ENCODE measurements around the gene MAP3K5. TPM values are rescaled to one million over a fixed set of nuclear protein-coding genes. Genes with fewer than 3 reads are reported as not detected.

MAP3K5 gene
- total and polyA plus RNA-seq, 7 experiments from 2014 or later, result 2.6 to 32.5 (median 13.4) TPM

DNA sequence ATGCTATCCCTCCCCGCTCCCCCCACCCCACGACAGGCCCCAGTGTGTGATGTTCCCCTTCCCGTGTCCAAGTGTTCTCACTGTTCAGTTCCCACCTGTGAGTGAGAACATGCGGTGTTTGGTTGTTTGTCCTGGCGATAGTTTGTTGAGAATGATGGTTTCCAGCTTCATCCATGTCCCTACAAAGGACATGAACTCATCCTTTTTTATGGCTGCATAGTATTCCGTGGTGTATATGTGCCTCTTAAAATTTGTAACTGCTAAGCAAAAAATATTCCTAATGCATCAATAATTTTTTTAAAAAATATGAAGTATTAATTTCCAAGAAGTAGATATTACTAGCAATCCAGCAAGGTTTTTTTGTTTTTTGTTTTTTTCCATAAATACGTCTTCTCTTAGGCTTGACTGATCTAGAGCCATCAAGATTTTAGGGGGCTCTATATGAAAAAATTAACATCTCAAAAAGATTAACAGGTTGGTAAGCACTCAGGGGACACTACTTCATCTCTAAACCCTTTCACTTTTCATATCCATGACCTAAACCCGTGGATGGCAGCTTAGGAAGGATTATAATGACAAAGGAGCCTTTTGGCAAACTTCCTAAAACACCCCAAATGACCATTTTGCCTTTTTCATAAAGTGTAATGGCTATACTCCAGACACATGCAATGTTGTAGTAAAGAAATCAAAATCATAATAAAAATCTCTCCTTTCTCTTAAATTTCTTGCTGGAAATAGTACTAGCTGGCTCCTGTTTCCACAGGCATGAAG, 256.2 kb downstream of the MAP3K5 start:
- no peak for DNase-seq
- H3K4me3 ChIP-seq (ENCODE audit: low read length), result no peak overlapping the region
- Mint-ChIP-seq H3K27me3 (peaks cover 0 to 36% (median 6%) of the 10 kb centered on the region in 5 donors), H3K4me1 (peaks cover 0 to 3% (median 0%) of the 10 kb centered on the region in 7 donors), H3K9me3 (peaks cover 0 to 4% (median 1%) of the 10 kb centered on the region in 11 donors), H3K27ac (no peak overlapping the region), H3K4me3 (no peak overlapping the region), H3K36me3 (peaks cover 0 to 2% (median 0%) of the 10 kb centered on the region in 5 donors)
- no peak for ATAC-seq
- intact Hi-C loops (cut with micrococcal nuclease), result no loop called here
- no peaks in the 10 kb centered on the region for H3K36me3 ChIP-seq (ENCODE audit: control insufficient read depth in 2 of 3, insufficient read depth in 3 of 3, low read length in 3 of 3)
- H3K27me3 ChIP-seq (ENCODE audit: control insufficient read depth in 2 of 2, insufficient read depth in 2 of 2, low read length in 2 of 2), result no peaks in the 10 kb centered on the region
- CTCF ChIA-PET, result no interaction called here
- no peaks in the 10 kb centered on the region for H3K9me3 ChIP-seq (ENCODE audit: control insufficient read depth in 2 of 3, low read length in 3 of 3)
- POLR2A ChIA-PET, result no interaction called here
- H3K4me1 ChIP-seq (ENCODE audit: control insufficient read depth in 2 of 2, insufficient read depth in 2 of 2, low read length in 2 of 2), result no peaks in the 10 kb centered on the region
- H3K27ac ChIP-seq (ENCODE audit: low read depth, low read length), result no peak overlapping the region

DNA sequence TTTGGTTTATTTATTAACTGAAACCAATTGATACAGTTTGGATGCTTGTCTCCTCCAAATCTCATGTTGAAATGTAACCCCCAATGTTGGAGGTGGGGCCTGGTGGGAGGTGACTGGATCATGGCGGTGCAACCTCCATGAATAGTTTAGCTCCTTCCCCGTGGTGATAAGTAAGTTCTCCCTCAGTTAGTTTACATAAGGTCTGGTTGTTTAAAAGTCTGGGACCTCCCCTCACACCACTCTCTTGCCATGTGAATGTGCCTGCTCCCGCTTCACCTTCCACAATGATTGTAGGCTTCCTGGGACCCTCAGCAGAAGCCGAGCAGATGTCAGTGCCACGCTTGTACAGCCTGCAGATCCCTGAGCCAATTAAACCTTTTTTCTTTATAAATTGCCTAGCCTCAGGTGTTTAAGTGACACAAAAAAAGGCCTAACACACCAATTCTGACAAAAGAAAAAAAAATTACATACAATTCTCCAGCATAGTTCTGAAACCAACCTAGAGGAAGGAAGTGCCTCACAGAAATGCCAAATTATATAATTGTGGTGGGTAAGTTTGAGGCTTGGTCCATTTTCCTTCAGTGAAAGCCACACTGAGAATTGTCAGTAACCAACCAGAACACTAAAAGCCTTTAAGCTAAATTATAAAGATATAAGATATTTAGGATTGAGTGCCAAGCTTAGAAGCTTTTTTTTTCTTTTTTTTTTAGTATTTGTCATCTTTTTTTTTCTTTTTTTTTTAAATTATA, 257.1 kb downstream of the MAP3K5 start:
- Mint-ChIP-seq H3K36me3 (peaks cover 0 to 2% (median 0%) of the 10 kb centered on the region in 5 donors), H3K9me3 (peaks cover 0 to 4% (median 1%) of the 10 kb centered on the region in 11 donors), H3K27me3 (peaks cover 0 to 32% (median 6%) of the 10 kb centered on the region in 5 donors), H3K27ac (no peak overlapping the region), H3K4me3 (no peak overlapping the region), H3K4me1 (peaks cover 0 to 3% (median 0%) of the 10 kb centered on the region in 7 donors)
- ATAC-seq, result no peak
- no peaks in the 10 kb centered on the region for H3K27me3 ChIP-seq (ENCODE audit: control insufficient read depth in 2 of 2, insufficient read depth in 2 of 2, low read length in 2 of 2)
- H3K27ac ChIP-seq (ENCODE audit: low read depth, low read length), result no peak overlapping the region
- no peaks in the 10 kb centered on the region for H3K36me3 ChIP-seq (ENCODE audit: control insufficient read depth in 2 of 3, insufficient read depth in 3 of 3, low read length in 3 of 3)
- DNase-seq, result no peak
- intact Hi-C loops (cut with micrococcal nuclease), result no loop called here
- no peaks in the 10 kb centered on the region for H3K9me3 ChIP-seq (ENCODE audit: control insufficient read depth in 2 of 3, low read length in 3 of 3)
- ChIA-PET CTCF (no interaction called here), POLR2A (no interaction called here)
- no peak overlapping the region for H3K4me3 ChIP-seq (ENCODE audit: low read length)
- no peaks in the 10 kb centered on the region for H3K4me1 ChIP-seq (ENCODE audit: control insufficient read depth in 2 of 2, insufficient read depth in 2 of 2, low read length in 2 of 2)

GRCh38 chr6:136534268-136534667, 258.0 kb downstream of the MAP3K5 start:
- no peak overlapping the region for H3K4me3 Mint-ChIP-seq
- ChIA-PET CTCF (no interaction called here), POLR2A (no interaction called here)
- H3K27me3 Mint-ChIP-seq, result peaks cover 0 to 26% (median 2%) of the 10 kb centered on the region in 5 donors
- H3K36me3 Mint-ChIP-seq, result peaks cover 0 to 2% (median 0%) of the 10 kb centered on the region in 5 donors
- H3K4me1 Mint-ChIP-seq, result peaks cover 0 to 3% (median 0%) of the 10 kb centered on the region in 7 donors
- Histone ChIP-seq H3K27ac (ENCODE audit: low read depth, low read length) (no peak overlapping the region), H3K27me3 (ENCODE audit: control insufficient read depth in 2 of 2, insufficient read depth in 2 of 2, low read length in 2 of 2) (no peaks in the 10 kb centered on the region), H3K9me3 (ENCODE audit: control insufficient read depth in 2 of 3, low read length in 3 of 3) (no peaks in the 10 kb centered on the region), H3K4me3 (ENCODE audit: low read length) (no peak overlapping the region), H3K36me3 (ENCODE audit: control insufficient read depth in 2 of 3, insufficient read depth in 3 of 3, low read length in 3 of 3) (no peaks in the 10 kb centered on the region), H3K4me1 (ENCODE audit: control insufficient read depth in 2 of 2, insufficient read depth in 2 of 2, low read length in 2 of 2) (no peaks in the 10 kb centered on the region)
- H3K27ac Mint-ChIP-seq, result no peak overlapping the region
- ATAC-seq (no peak), DNase-seq (no peak)
- H3K9me3 Mint-ChIP-seq, result peaks cover 0 to 4% (median 1%) of the 10 kb centered on the region in 11 donors
- intact Hi-C loops (cut with micrococcal nuclease), result no loop called here

GRCh38 chr6:136533487-136533886, 258.8 kb downstream of the MAP3K5 start:
- Histone ChIP-seq H3K4me1 (ENCODE audit: control insufficient read depth in 2 of 2, insufficient read depth in 2 of 2, low read length in 2 of 2) (no peaks in the 10 kb centered on the region), H3K27ac (ENCODE audit: low read depth, low read length) (no peak overlapping the region), H3K27me3 (ENCODE audit: control insufficient read depth in 2 of 2, insufficient read depth in 2 of 2, low read length in 2 of 2) (no peaks in the 10 kb centered on the region), H3K4me3 (ENCODE audit: low read length) (no peak overlapping the region), H3K9me3 (ENCODE audit: control insufficient read depth in 2 of 3, low read length in 3 of 3) (no peaks in the 10 kb centered on the region), H3K36me3 (ENCODE audit: control insufficient read depth in 2 of 3, insufficient read depth in 3 of 3, low read length in 3 of 3) (no peaks in the 10 kb centered on the region)
- Mint-ChIP-seq H3K4me3 (no peak overlapping the region), H3K27ac (no peak overlapping the region), H3K4me1 (peaks cover 0 to 3% (median 0%) of the 10 kb centered on the region in 7 donors), H3K9me3 (peaks cover 0 to 4% (median 1%) of the 10 kb centered on the region in 11 donors), H3K36me3 (peaks cover 0 to 2% (median 0%) of the 10 kb centered on the region in 5 donors), H3K27me3 (peaks cover 0 to 21% (median 2%) of the 10 kb centered on the region in 5 donors)
- POLR2A ChIA-PET, result no interaction called here
- DNase-seq, result no peak
- no peak for ATAC-seq
- intact Hi-C loops (cut with micrococcal nuclease), result no loop called here
- CTCF ChIA-PET, result no interaction called here

GRCh38 chr6:136532030-136532429, 260.2 kb downstream of the MAP3K5 start:
- Histone ChIP-seq H3K27me3 (ENCODE audit: control insufficient read depth in 2 of 2, insufficient read depth in 2 of 2, low read length in 2 of 2) (no peaks in the 10 kb centered on the region), H3K4me3 (ENCODE audit: low read length) (no peak overlapping the region), H3K36me3 (ENCODE audit: control insufficient read depth in 2 of 3, insufficient read depth in 3 of 3, low read length in 3 of 3) (no peaks in the 10 kb centered on the region), H3K4me1 (ENCODE audit: control insufficient read depth in 2 of 2, insufficient read depth in 2 of 2, low read length in 2 of 2) (no peaks in the 10 kb centered on the region), H3K9me3 (ENCODE audit: control insufficient read depth in 2 of 3, low read length in 3 of 3) (no peaks in the 10 kb centered on the region), H3K27ac (ENCODE audit: low read depth, low read length) (no peak overlapping the region)
- POLR2A ChIA-PET, result no interaction called here
- DNase-seq (no peak), ATAC-seq (no peak)
- intact Hi-C loops (cut with micrococcal nuclease), result no loop called here
- CTCF ChIA-PET, result no interaction called here
- peaks cover 0 to 4% (median 1%) of the 10 kb centered on the region in 11 donors for H3K9me3 Mint-ChIP-seq
- peaks cover 0 to 6% (median 2%) of the 10 kb centered on the region in 7 donors for H3K4me1 Mint-ChIP-seq
- no peak overlapping the region for H3K27ac Mint-ChIP-seq
- H3K27me3 Mint-ChIP-seq, result peaks cover 0 to 21% (median 11%) of the 10 kb centered on the region in 5 donors
- no peak overlapping the region for H3K4me3 Mint-ChIP-seq
- peaks cover 0 to 2% (median 0%) of the 10 kb centered on the region in 5 donors for H3K36me3 Mint-ChIP-seq

GRCh38 chr6:136529710-136530109, 262.6 kb downstream of the MAP3K5 start:
- CTCF ChIA-PET, result no interaction called here
- H3K4me1 ChIP-seq (ENCODE audit: control insufficient read depth in 2 of 2, insufficient read depth in 2 of 2, low read length in 2 of 2), result peaks cover 0 to 9% of the 10 kb centered on the region in 2 donors
- H3K9me3 ChIP-seq (ENCODE audit: control insufficient read depth in 2 of 3, low read length in 3 of 3), result no peaks in the 10 kb centered on the region
- H3K9me3 Mint-ChIP-seq, result no peaks in the 10 kb centered on the region
- no peaks in the 10 kb centered on the region for H3K36me3 ChIP-seq (ENCODE audit: control insufficient read depth in 2 of 3, insufficient read depth in 3 of 3, low read length in 3 of 3)
- no peak overlapping the region for H3K4me3 Mint-ChIP-seq
- no peak overlapping the region for H3K27ac ChIP-seq (ENCODE audit: low read depth, low read length)
- intact Hi-C loops (cut with micrococcal nuclease), result no loop called here
- DNase-seq (no peak), ATAC-seq (no peak)
- H3K27me3 ChIP-seq (ENCODE audit: control insufficient read depth in 2 of 2, insufficient read depth in 2 of 2, low read length in 2 of 2), result no peaks in the 10 kb centered on the region
- no peak overlapping the region for H3K27ac Mint-ChIP-seq
- H3K4me1 Mint-ChIP-seq, result peaks cover 0 to 25% (median 18%) of the 10 kb centered on the region in 7 donors
- POLR2A ChIA-PET, result no interaction called here
- no peak overlapping the region for H3K4me3 ChIP-seq (ENCODE audit: low read length)
- H3K36me3 Mint-ChIP-seq, result no peaks in the 10 kb centered on the region
- H3K27me3 Mint-ChIP-seq, result peaks cover 0 to 19% (median 9%) of the 10 kb centered on the region in 5 donors
